ENCODE results near the gene CUX1. TPM values are rescaled to one million over a fixed set of nuclear protein-coding genes. Genes with fewer than 3 reads are reported as not detected.

CUX1 gene
- total RNA-seq, 1 donor from 2014 or later, result 66.4 TPM

DNA sequence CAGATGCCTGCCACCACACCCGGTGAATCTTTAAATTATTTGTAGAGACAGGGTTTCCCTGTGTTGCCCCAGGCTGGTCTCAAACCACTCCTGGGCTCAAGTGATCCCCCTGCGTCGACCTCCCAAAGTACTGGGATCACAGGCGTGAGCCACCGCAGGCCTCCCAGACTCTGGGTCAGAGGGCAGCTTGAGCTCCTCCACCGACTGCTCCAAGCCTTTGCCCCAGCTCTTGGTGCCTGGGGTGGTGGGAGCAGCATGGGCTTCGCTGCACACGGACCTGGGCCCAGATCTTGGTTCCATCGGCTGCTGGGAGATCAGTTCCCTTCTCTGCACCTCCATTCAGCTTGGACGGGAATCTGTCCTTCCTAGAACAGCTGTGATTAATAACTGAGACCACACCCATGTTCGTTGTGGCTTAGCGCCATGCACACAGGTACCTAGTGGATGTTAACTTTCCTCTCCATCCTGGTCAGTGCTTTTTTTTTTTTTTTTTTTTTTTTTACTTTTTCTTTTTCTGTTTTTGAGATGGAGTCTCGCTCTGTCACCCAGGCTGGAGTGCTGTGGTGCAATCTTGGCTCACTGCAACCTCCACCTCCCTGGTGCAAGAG is 125.3 kb downstream of the CUX1 start:
- Mint-ChIP-seq H3K27me3 (ENCODE audit: insufficient read depth, low read depth) (peaks cover 2% of the 10 kb centered on the region), H3K4me1 (peaks cover 28% of the 10 kb centered on the region)
- peaks cover 92% of the 10 kb centered on the region for H3K79me2 ChIP-seq (ENCODE audit: low read depth)

DNA sequence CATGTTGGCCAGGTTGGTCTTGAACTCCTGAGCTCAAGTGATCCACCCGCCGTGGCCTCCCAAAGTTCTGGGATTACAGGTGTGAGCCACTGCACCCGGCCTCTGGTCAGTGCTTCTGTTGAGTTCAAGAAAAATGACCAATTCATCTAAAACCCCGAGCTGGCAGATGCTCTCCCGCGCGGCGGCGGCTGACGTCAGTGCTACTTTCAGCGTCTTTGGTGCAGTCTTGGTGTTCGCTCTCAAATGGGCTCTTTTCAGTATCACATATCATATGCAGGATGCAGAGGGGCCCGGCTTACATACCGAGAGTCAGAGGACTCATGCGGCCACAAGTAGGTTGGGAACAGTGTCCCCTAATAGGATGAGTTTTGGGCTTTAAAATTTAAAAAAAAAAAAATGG is 125.9 kb downstream of the CUX1 start:
- Histone ChIP-seq H3K9me3 (ENCODE audit: low read depth) (no peaks in the 10 kb centered on the region), H3K27ac (no peak overlapping the region), H3K79me2 (ENCODE audit: low read depth) (peaks cover 92% of the 10 kb centered on the region), H3K4me1 (peaks cover 24% of the 10 kb centered on the region), H3K36me3 (no peaks in the 10 kb centered on the region), H4K20me1 (ENCODE audit: low read depth) (peaks cover 86% of the 10 kb centered on the region), H3K4me2 (no peak overlapping the region), H3K9ac (no peak overlapping the region), H3K27me3 (no peaks in the 10 kb centered on the region), H2AFZ (replicated peaks) (no peak overlapping the region), H3K4me3 (no peak overlapping the region), H3F3A (ENCODE audit: low read depth) (peaks cover 8% of the 10 kb centered on the region)
- Mint-ChIP-seq H3K27ac (peak overlapping the region; percentile 50), H3K9me3 (peaks cover 3% of the 10 kb centered on the region), H3K4me1 (peaks cover 34% of the 10 kb centered on the region), H3K4me3 (no peak overlapping the region), H3K27me3 (ENCODE audit: insufficient read depth, low read depth) (peaks cover 2% of the 10 kb centered on the region), H3K36me3 (peaks cover 7% of the 10 kb centered on the region)
- no peak for TF ChIP-seq EZH2 (IDR thresholded peaks at IDR 0.05)
- TF ChIP-seq, protein P1, sequence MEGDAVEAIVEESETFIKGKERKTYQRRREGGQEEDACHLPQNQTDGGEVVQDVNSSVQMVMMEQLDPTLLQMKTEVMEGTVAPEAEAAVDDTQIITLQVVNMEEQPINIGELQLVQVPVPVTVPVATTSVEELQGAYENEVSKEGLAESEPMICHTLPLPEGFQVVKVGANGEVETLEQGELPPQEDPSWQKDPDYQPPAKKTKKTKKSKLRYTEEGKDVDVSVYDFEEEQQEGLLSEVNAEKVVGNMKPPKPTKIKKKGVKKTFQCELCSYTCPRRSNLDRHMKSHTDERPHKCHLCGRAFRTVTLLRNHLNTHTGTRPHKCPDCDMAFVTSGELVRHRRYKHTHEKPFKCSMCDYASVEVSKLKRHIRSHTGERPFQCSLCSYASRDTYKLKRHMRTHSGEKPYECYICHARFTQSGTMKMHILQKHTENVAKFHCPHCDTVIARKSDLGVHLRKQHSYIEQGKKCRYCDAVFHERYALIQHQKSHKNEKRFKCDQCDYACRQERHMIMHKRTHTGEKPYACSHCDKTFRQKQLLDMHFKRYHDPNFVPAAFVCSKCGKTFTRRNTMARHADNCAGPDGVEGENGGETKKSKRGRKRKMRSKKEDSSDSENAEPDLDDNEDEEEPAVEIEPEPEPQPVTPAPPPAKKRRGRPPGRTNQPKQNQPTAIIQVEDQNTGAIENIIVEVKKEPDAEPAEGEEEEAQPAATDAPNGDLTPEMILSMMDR (IDR thresholded peaks at IDR 0.05), result no peak
- no peak for TF ChIP-seq EZH2phosphoT487 (IDR thresholded peaks at IDR 0.05)
- DNase-seq (ENCODE audit: low spot score), result no peak

More for the DNA sequence above, 125.3 kb downstream of the CUX1 start:
- no peak overlapping the region for H3K4me3 Mint-ChIP-seq
- Histone ChIP-seq H3K4me3 (no peak overlapping the region), H3K36me3 (no peaks in the 10 kb centered on the region), H3K4me2 (no peak overlapping the region), H3K9me3 (ENCODE audit: low read depth) (no peaks in the 10 kb centered on the region), H3K9ac (no peak overlapping the region), H4K20me1 (ENCODE audit: low read depth) (peaks cover 82% of the 10 kb centered on the region), H3K27ac (no peak overlapping the region), H3F3A (ENCODE audit: low read depth) (peaks cover 8% of the 10 kb centered on the region), H3K27me3 (no peaks in the 10 kb centered on the region), H3K4me1 (peaks cover 20% of the 10 kb centered on the region), H2AFZ (replicated peaks) (no peak overlapping the region)
- TF ChIP-seq, protein P1 (IDR thresholded peaks at IDR 0.05), result no peak
- TF ChIP-seq EZH2 (IDR thresholded peaks at IDR 0.05) (no peak), EZH2phosphoT487 (IDR thresholded peaks at IDR 0.05) (no peak)
- H3K36me3 Mint-ChIP-seq, result peaks cover 9% of the 10 kb centered on the region
- H3K27ac Mint-ChIP-seq, result no peak overlapping the region
- DNase-seq (ENCODE audit: low spot score), result no peak
- H3K9me3 Mint-ChIP-seq, result peaks cover 3% of the 10 kb centered on the region

DNA sequence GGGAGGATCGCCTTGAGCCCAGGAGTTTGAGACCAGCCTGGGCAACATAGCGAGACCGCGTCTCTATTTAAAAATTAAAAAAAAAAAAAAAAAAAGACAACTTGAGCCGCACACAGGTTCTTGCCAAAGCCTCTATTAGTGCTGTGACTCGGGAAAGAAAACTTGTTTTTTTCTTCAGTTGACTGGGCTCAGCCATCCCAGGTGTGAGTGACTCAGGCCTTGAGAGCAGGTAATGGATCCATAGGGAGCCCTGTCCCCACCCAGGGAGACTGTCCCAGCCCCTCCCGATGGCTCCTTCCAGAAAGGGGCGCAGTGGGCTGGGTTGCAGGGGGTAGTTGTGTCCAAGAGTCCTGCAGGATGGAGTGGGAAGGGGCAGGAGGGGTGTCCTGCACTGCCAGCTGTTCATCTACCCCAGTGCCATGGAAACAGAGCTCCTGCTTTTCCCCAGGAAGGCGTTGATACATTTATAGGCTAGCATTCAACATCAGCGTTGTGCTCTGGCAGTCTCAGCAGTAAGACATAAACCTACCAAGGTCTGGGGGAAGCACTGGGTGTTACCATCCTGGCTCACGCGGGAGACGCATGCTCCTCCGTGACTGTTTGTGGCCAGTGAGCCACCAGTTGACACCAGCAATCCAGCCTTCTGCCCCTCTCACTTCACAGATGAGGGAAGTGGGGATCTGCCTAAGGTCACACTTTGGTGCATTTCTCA is 126.6 kb downstream of the CUX1 start:
- peaks cover 24% of the 10 kb centered on the region for H3K4me1 ChIP-seq
- no peaks in the 10 kb centered on the region for H3K9me3 ChIP-seq (ENCODE audit: low read depth)
- H3K27me3 ChIP-seq, result no peaks in the 10 kb centered on the region
- no peak overlapping the region for H3K27ac ChIP-seq
- no peak overlapping the region for H2AFZ ChIP-seq (replicated peaks)
- Mint-ChIP-seq H3K27ac (no peak overlapping the region), H3K4me3 (no peak overlapping the region), H3K4me1 (peaks cover 35% of the 10 kb centered on the region), H3K27me3 (ENCODE audit: insufficient read depth, low read depth) (peaks cover 2% of the 10 kb centered on the region), H3K9me3 (peaks cover 2% of the 10 kb centered on the region), H3K36me3 (peaks cover 5% of the 10 kb centered on the region)
- H3K4me3 ChIP-seq, result no peak overlapping the region
- no peak for TF ChIP-seq EZH2 (IDR thresholded peaks at IDR 0.05)
- TF ChIP-seq, protein P1 (IDR thresholded peaks at IDR 0.05), result no peak
- peaks cover 8% of the 10 kb centered on the region for H3F3A ChIP-seq (ENCODE audit: low read depth)
- no peak overlapping the region for H3K9ac ChIP-seq
- H3K36me3 ChIP-seq, result no peaks in the 10 kb centered on the region
- H3K79me2 ChIP-seq (ENCODE audit: low read depth), result peaks cover 92% of the 10 kb centered on the region
- DNase-seq (ENCODE audit: low spot score), result no peak
- H3K4me2 ChIP-seq, result no peak overlapping the region
- peaks cover 86% of the 10 kb centered on the region for H4K20me1 ChIP-seq (ENCODE audit: low read depth)

Measured in neural progenitor cell (in vitro differentiated cells).